GM12878 (cell line): ENCODE measurements around the gene PIAS2. TPM values are rescaled to one million over a fixed set of nuclear protein-coding genes. Genes with fewer than 3 reads are reported as not detected.

Experiments used
- ATAC-seq: fragments of 200-7000 bp; cut with Tn5 transposase; 3 replicates; pipeline ENCODE4 v1.9.1; 2020; ENCODE audit warnings: mild to moderate bottlenecking, moderate library complexity
- BruUV-seq: library from RNA; stranded (reverse); fragments of 400-500 nt; replicated peaks from 2 replicates; lab custom pipeline; 2021; lab: Mats Ljungman, UMichigan
- CTCF ChIA-PET: fragments of 300-600 bp; sonication (Branson Sonifier 250); formaldehyde crosslinking; extraction: SDS; loops from one replicate; lab custom pipeline; 2021; ENCODE audit warnings: inconsistent platforms; lab: Yijun Ruan, JAX
- POLR2A ChIA-PET: fragments of 350-600 bp; formaldehyde crosslinking; extraction: SDS; loops from one replicate; lab custom pipeline; 2021; ENCODE audit warnings: inconsistent platforms; lab: Charles Lee
- RAD21 ChIA-PET: fragments of 300-600 bp; sonication (Branson Sonifier 250); formaldehyde crosslinking; loops from one replicate; lab custom pipeline; 2023; ENCODE audit warnings: antibody characterized with exemption; ENCODE audit not compliant: unreplicated experiment; lab: Charles Lee
- SMC1A ChIA-PET: fragments of 300-600 bp; sonication (Branson Sonifier 250); formaldehyde crosslinking; loops from one replicate; lab custom pipeline; 2023; ENCODE audit not compliant: unreplicated experiment, uncharacterized antibody; lab: Charles Lee
- DNase-seq: peaks from one replicate; pipeline ENCODE4 v3.0.0-alpha.2; 2011; ENCODE audit warnings: low read depth, low spot score
- FAIRE-seq: peaks from 3 replicates; lab custom pipeline; 2011; peaks lifted over from hg19 to GRCh38; lab: Jason Lieb, UNC
- H2AFZ ChIP-seq: 2 replicates; pipeline ENCODE4 v1.6.0; 2011; ENCODE audit warnings: low read depth, low read length, control low read depth; ENCODE audit not compliant: control insufficient read depth
- H3K27ac ChIP-seq: 2 replicates; pipeline ENCODE4 v1.5.1; 2011; ENCODE audit warnings: control low read depth; ENCODE audit not compliant: control insufficient read depth, insufficient read depth
- H3K27me3 ChIP-seq, 2 experiments: replicated peaks in 1 of 2; 2 replicates each; pipeline versions ENCODE4 v1.6.0 to v1.6.1; 2011; ENCODE audit warnings: low read length in 1 of 2; ENCODE audit not compliant: control insufficient read depth in 2 of 2, insufficient read depth in 2 of 2
- H3K36me3 ChIP-seq, 2 experiments: 2 replicates each; pipeline ENCODE4 v1.5.1; 2011; ENCODE audit warnings: low read length in 1 of 2; ENCODE audit not compliant: control insufficient read depth in 2 of 2, insufficient read depth in 2 of 2
- H3K4me1 ChIP-seq: 2 replicates; pipeline ENCODE4 v1.6.1; 2011; ENCODE audit warnings: mild to moderate bottlenecking, low read length, moderate library complexity, mixed read lengths; ENCODE audit not compliant: control insufficient read depth, insufficient read depth
- H3K4me2 ChIP-seq: 2 replicates; pipeline ENCODE4 v1.6.0; 2011; ENCODE audit warnings: control low read depth; ENCODE audit not compliant: control insufficient read depth, insufficient read depth
- H3K4me3 ChIP-seq: fragments of 200-600 bp; sonication (generic); 2 replicates; pipeline ENCODE4 v1.5.1; 2016
- H3K79me2 ChIP-seq: 2 replicates; pipeline ENCODE4 v1.6.0; 2011; ENCODE audit warnings: low read length; ENCODE audit not compliant: control insufficient read depth, insufficient read depth
- H3K9ac ChIP-seq: 2 replicates; pipeline ENCODE4 v1.8.0; 2011; ENCODE audit warnings: low read length, control low read depth, mixed read lengths; ENCODE audit not compliant: control insufficient read depth, insufficient read depth
- H3K9me3 ChIP-seq: replicated peaks from 3 replicates; pipeline ENCODE4 v1.5.1; 2011; ENCODE audit warnings: mild to moderate bottlenecking, low read length; ENCODE audit not compliant: control insufficient read depth, insufficient read depth
- H4K20me1 ChIP-seq: 2 replicates; pipeline ENCODE4 v1.6.0; 2011; ENCODE audit not compliant: control insufficient read depth, insufficient read depth
- ASH2L ChIP-seq: fragments of 300-600, 200-600 bp; sonication (generic); IDR thresholded peaks from 2 replicates; pipeline ENCODE4 v1.6.1; 2017; ENCODE audit warnings: low read depth, mild to moderate bottlenecking, borderline replicate concordance
- BCLAF1 ChIP-seq: fragments of 450-650 bp; IDR thresholded peaks from 2 replicates; pipeline ENCODE4 v1.6.1; 2017; ENCODE audit warnings: antibody characterized with exemption, mild to moderate bottlenecking, moderate library complexity
- BRCA1 ChIP-seq: IDR thresholded peaks from 2 replicates; pipeline ENCODE4 v1.6.1; 2011; ENCODE audit warnings: low read depth, low read length, improper control_type of control experiment
- ELK1 ChIP-seq: IDR thresholded peaks from 2 replicates; pipeline ENCODE4 v1.6.1; 2012; ENCODE audit warnings: low read depth, low read length, improper control_type of control experiment
- FOXK2 ChIP-seq: fragments of 450-650 bp; IDR thresholded peaks from 2 replicates; pipeline ENCODE4 v1.6.1; 2017; ENCODE audit warnings: mild to moderate bottlenecking, moderate library complexity
- GABPA ChIP-seq: IDR thresholded peaks from 2 replicates; pipeline ENCODE4 v1.6.1; 2014; ENCODE audit warnings: antibody characterized with exemption, low read depth, mild to moderate bottlenecking, inconsistent platforms
- HSF1 ChIP-seq: fragments of 150-350 bp; IDR thresholded peaks from 2 replicates; pipeline ENCODE4 v1.6.1; 2014; ENCODE audit warnings: mild to moderate bottlenecking, low read depth, low read length
- JUNB ChIP-seq: IDR thresholded peaks from 2 replicates; pipeline ENCODE4 v1.6.1; 2016; ENCODE audit warnings: antibody characterized with exemption, mild to moderate bottlenecking
- PAX8 ChIP-seq: fragments of 450-650 bp; IDR thresholded peaks from 2 replicates; pipeline ENCODE4 v1.6.1; 2017; ENCODE audit warnings: mild to moderate bottlenecking, moderate library complexity
- SPI1 ChIP-seq: IDR thresholded peaks from 2 replicates; pipeline ENCODE4 v1.6.1; 2011; ENCODE audit warnings: low read depth, mild to moderate bottlenecking, low read length, moderate library complexity, borderline replicate concordance; ENCODE audit not compliant: insufficient read depth
- SUPT20H ChIP-seq: IDR thresholded peaks from 2 replicates; pipeline ENCODE4 v1.6.1; 2011; ENCODE audit warnings: low read depth, mild to moderate bottlenecking, low read length, moderate library complexity, borderline replicate concordance; ENCODE audit not compliant: control insufficient read depth
- TCF12 ChIP-seq: IDR thresholded peaks from 2 replicates; pipeline ENCODE4 v1.6.1; 2011; ENCODE audit warnings: low read depth, mild to moderate bottlenecking, low read length
- TCF3 ChIP-seq: IDR thresholded peaks from 2 replicates; pipeline ENCODE4 v1.6.1; 2012; ENCODE audit warnings: low read depth, mild to moderate bottlenecking, low read length, borderline replicate concordance; ENCODE audit not compliant: insufficient read depth
- WRNIP1 ChIP-seq: IDR thresholded peaks from 2 replicates; pipeline ENCODE4 v1.6.1; 2011; ENCODE audit warnings: low read depth, low read length, improper control_type of control experiment, borderline replicate concordance
- ZBED1 ChIP-seq: IDR thresholded peaks from 2 replicates; pipeline ENCODE4 v1.6.1; 2016; ENCODE audit warnings: borderline replicate concordance
- ZNF384 ChIP-seq: IDR thresholded peaks from 2 replicates; pipeline ENCODE4 v1.6.1; 2012; ENCODE audit warnings: low read depth, mild to moderate bottlenecking, low read length, improper control_type of control experiment, borderline replicate concordance
- ZZZ3 ChIP-seq: IDR thresholded peaks from 2 replicates; pipeline ENCODE4 v1.6.1; 2011; ENCODE audit warnings: low read depth; ENCODE audit not compliant: control insufficient read depth, insufficient read length
- WGBS: methylation state at CpG from one replicate; pipeline ENCODE4 v1.1.6; 2016; ENCODE audit warnings: low lambda C conversion rate; ENCODE audit not compliant: insufficient replicate concordance, insufficient coverage; ENCODE audit errors: missing lambda C conversion rate; 5-methylcytosine and 5-hydroxymethylcytosine counted together
- in situ Hi-C: fragments of 300-500 bp; cut with MboI; formaldehyde crosslinking; loops from 9 replicates; pipeline ENCODE4 v1.14.3; 2018; ENCODE audit warnings: mixed read lengths
- intact Hi-C: fragments of 100-400 bp; cut with micrococcal nuclease; formaldehyde crosslinking; loops from one replicate; pipeline ENCODE4 v1.14.2; 2022; ENCODE audit not compliant: unreplicated experiment
- polyA plus RNA-seq, 11 experiments: library from polyadenylated mRNA; depleted of rRNA in 4 of 11; unstranded in 6 of 11; stranded (reverse) in 5 of 11; fragments of >200 nt; fragmentation: Nextera tagmentation in 4 of 11; fragmentation: Illumina TruSeq in 1 of 11; extraction: Ambion mirVana in 4 of 11; extraction: Trizol in 1 of 11; gene quantifications; 1 replicate in 1 of 11; 2 replicates in 10 of 11; pipeline versions ENCODE4 v1.2.1 to v1.2.3, GENCODE V29; 2011 to 2016; ENCODE audit warnings: inconsistent platforms in 2 of 11, missing spikeins in 2 of 11, low read depth in 1 of 11
- total RNA-seq, 4 experiments: library from RNA; depleted of rRNA in 3 of 4; stranded (reverse); fragments of >200 nt in 3 of 4; fragmentation: Illumina TruSeq in 1 of 4; extraction: Trizol in 1 of 4; gene quantifications; 2 replicates each; pipeline versions ENCODE4 v1.2.1 to v1.2.3, GENCODE V29; 2013 to 2021

Gene PIAS2
- total and polyA plus RNA-seq, 10 of the 15 experiments (the other 5 are each of a cell fraction or from before 2014, with no cell fraction given) = 4.0 to 31.8 (median 22.4) TPM

- SMC1A ChIA-PET = no interaction called here
- H3K27ac ChIP-seq = no peak overlapping the region
- no peaks in the 10 kb centered on the region for H4K20me1 ChIP-seq
- H3K36me3 ChIP-seq = no peaks in the 10 kb centered on the region; a peak in 1 of 4 replicates
- CTCF ChIA-PET = no interaction called here
- no peak overlapping the region for H3K9ac ChIP-seq
- H3K4me3 ChIP-seq = no peak overlapping the region
- in situ Hi-C loops (no loop called here), intact Hi-C loops (no loop called here)
- no peak overlapping the region for H2AFZ ChIP-seq
- H3K79me2 ChIP-seq = no peaks in the 10 kb centered on the region; the same call in 1 of the 2 replicates
- FAIRE-seq (no peak), ATAC-seq (no peak), DNase-seq (no peak)
- no peak overlapping the region for H3K4me2 ChIP-seq
- H3K4me1 ChIP-seq = no peaks in the 10 kb centered on the region
- no TSS peak for BruUV-seq
- H3K9me3 ChIP-seq = peaks cover 7% of the 10 kb centered on the region; the same call in 2 of the 3 replicates
- no peaks in the 10 kb centered on the region for H3K27me3 ChIP-seq
- 95% methylated on average over 2 of the region's 2 CpGs for WGBS
- RAD21 ChIA-PET = no interaction called here
- TF ChIP-seq HSF1 = no peak
- TF ChIP-seq ASH2L = no peak
- TF ChIP-seq BCLAF1 = no peak
- TF ChIP-seq SPI1 = no peak
- TF ChIP-seq ELK1 = no peak
- no peak for TF ChIP-seq ZBED1
- no peak for TF ChIP-seq ZNF384
- no peak for TF ChIP-seq SUPT20H
- no peak for TF ChIP-seq JUNB
- TF ChIP-seq WRNIP1 = no peak
- no peak for TF ChIP-seq ZZZ3
- TF ChIP-seq BRCA1 = no peak
- no peak for TF ChIP-seq TCF3
- no peak for TF ChIP-seq GABPA
- no peak for TF ChIP-seq PAX8
- no peak for TF ChIP-seq FOXK2
- TF ChIP-seq TCF12 = no peak
- POLR2A ChIA-PET = no interaction called here
These were observed 50.8 kb downstream of the PIAS2 start for GRCh38 chr18:46866523-46866922.
